ENCODE results near the gene SNUPN. TPM values are rescaled to one million over a fixed set of nuclear protein-coding genes. Genes with fewer than 3 reads are reported as not detected.

The SNUPN gene
- total and polyA plus RNA-seq, 10 of the 15 experiments (the other 5 are each of a cell fraction or from before 2014, with no cell fraction given) = 19.0 to 50.3 (median 32.5) TPM

- TF ChIP-seq SRF (IDR thresholded peaks at IDR 0.05; ENCODE audit: low read depth in 2 of 2, low read length in 2 of 2) (no peak), LARP7 (IDR thresholded peaks at IDR 0.05) (no peak), CHD1 (IDR thresholded peaks at IDR 0.05; ENCODE audit: low read depth, low read length) (no peak), CHD4 (IDR thresholded peaks at IDR 0.05) (no peak), E2F4 (IDR thresholded peaks at IDR 0.05; ENCODE audit: low read depth, low read length) (no peak)
Measured at GRCh38 chr15:75666823-75667501, 41.4 kb upstream of the SNUPN start (continued).

- H3K9ac ChIP-seq (ENCODE audit: control insufficient read depth, insufficient read depth, low read length) = no peak overlapping the region
- in situ Hi-C loops (cut with MboI) (loop anchor here (25.0 kb wide), 1 partner anchor 652 kb away; the partner anchor contains the start of gene PPCDC), intact Hi-C loops (cut with micrococcal nuclease; ENCODE audit: unreplicated experiment) (no loop called here)
- no peaks in the 10 kb centered on the region; a peak in 1 of 4 replicates for H3K27me3 ChIP-seq (replicated peaks in 1 of 2; ENCODE audit: control insufficient read depth in 2 of 2, insufficient read depth in 2 of 2, low read length in 1 of 2)
- H3K4me1 ChIP-seq (ENCODE audit: control insufficient read depth, insufficient read depth, low read length) = no peaks in the 10 kb centered on the region; the same call in 1 of the 2 replicates
- SMC1A ChIA-PET (ENCODE audit: uncharacterized antibody, unreplicated experiment) = no interaction called here
- H4K20me1 ChIP-seq (ENCODE audit: control insufficient read depth, insufficient read depth) = no peaks in the 10 kb centered on the region
- ATAC-seq (no peak), FAIRE-seq (no peak), DNase-seq (ENCODE audit: low read depth, low spot score) (no peak)
- H3K4me3 ChIP-seq = no peak overlapping the region
- H3K4me2 ChIP-seq (ENCODE audit: control insufficient read depth, insufficient read depth) = no peak overlapping the region
- CTCF ChIA-PET = no interaction called here
- H3K79me2 ChIP-seq (ENCODE audit: control insufficient read depth, insufficient read depth, low read length) = no peaks in the 10 kb centered on the region
- WGBS (ENCODE audit: insufficient coverage, insufficient replicate concordance, low lambda C conversion rate, missing lambda C conversion rate) = 40% methylated on average over 9 of the region's 11 CpGs
- H3K9me3 ChIP-seq (replicated peaks; ENCODE audit: control insufficient read depth, insufficient read depth, low read length) = no peaks in the 10 kb centered on the region
- no peaks in the 10 kb centered on the region for H3K36me3 ChIP-seq (ENCODE audit: control insufficient read depth in 2 of 2, insufficient read depth in 2 of 2, low read length in 1 of 2)
- H2AFZ ChIP-seq (ENCODE audit: control insufficient read depth, low read depth, low read length) = no peak overlapping the region
- RAD21 ChIA-PET (ENCODE audit: unreplicated experiment) = no interaction called here
- no peak for TF ChIP-seq NFIC (IDR thresholded peaks at IDR 0.05; ENCODE audit: low read depth, low read length)
- H3K27ac ChIP-seq (ENCODE audit: control insufficient read depth, insufficient read depth) = no peak overlapping the region
- BruUV-seq (replicated peaks) = no TSS peak
- POLR2A ChIA-PET = interaction anchor here (0.7 kb wide), 1 partner anchor 19 kb away, joined by 9 read pairs; no protein-coding TSS in a partner anchor
Measured at GRCh38 chr15:75663931-75664421, 38.5 kb upstream of the SNUPN start.
